ENCODE results near the gene NCLN. TPM values are rescaled to one million over a fixed set of nuclear protein-coding genes. Genes with fewer than 3 reads are reported as not detected.
"Not testable (repeated sequence)": the region's sequence is repeated elsewhere in the genome, so short reads cannot be mapped to it uniquely, and the experiment has no call there.

Gene NCLN
- total and polyA plus RNA-seq, 2 donors = 14.5 to 62.6 TPM

- no peak overlapping the region for H3K4me3 ChIP-seq (ENCODE audit: low read length in 2 of 2)
- H3K36me3 ChIP-seq (ENCODE audit: control insufficient read depth in 2 of 2, insufficient read depth in 2 of 2, low read length in 1 of 2) = peaks cover 61 to 69% of the 10 kb centered on the region in 2 donors
- DNase-seq (ENCODE audit: low read depth in 6 of 9, low spot score in 9 of 9) = peak in 1 of 9 donors; percentile 32
- no peak overlapping the region for H3K27ac ChIP-seq (ENCODE audit: low read depth in 1 of 2, low read length in 1 of 2)
- WGBS = 93% methylated on average over 38 of the region's 38 CpGs
- H3K9me3 ChIP-seq (ENCODE audit: control insufficient read depth in 2 of 2, insufficient read depth in 1 of 2, low read length in 1 of 2) = peaks cover 3 to 18% of the 10 kb centered on the region in 2 donors
- peaks cover 0 to 7% of the 10 kb centered on the region in 2 donors for H3K4me1 ChIP-seq (ENCODE audit: control insufficient read depth in 2 of 2, insufficient read depth in 2 of 2, low read length in 2 of 2)
- no peaks in the 10 kb centered on the region for H3K27me3 ChIP-seq (ENCODE audit: control insufficient read depth in 2 of 2, insufficient read depth in 1 of 2, low read length in 1 of 2)
Observed at GRCh38 chr19:3162418-3163229, 23.1 kb upstream of the NCLN start.

- no peak overlapping the region for H3K4me3 ChIP-seq (ENCODE audit: low read length in 2 of 2)
- H3K27ac ChIP-seq (ENCODE audit: low read depth in 1 of 2, low read length in 1 of 2) = no peak overlapping the region
- H3K4me1 ChIP-seq (ENCODE audit: control insufficient read depth in 2 of 2, insufficient read depth in 2 of 2, low read length in 2 of 2) = peaks cover 0 to 7% of the 10 kb centered on the region in 2 donors
Observed at GRCh38 chr19:3163230-3163886, 22.4 kb upstream of the NCLN start.

GRCh38 chr19:3163943-3164342, 21.8 kb upstream of the NCLN start:
- Histone ChIP-seq H3K9me3 (ENCODE audit: control insufficient read depth in 2 of 2, insufficient read depth in 1 of 2, low read length in 1 of 2) (peaks cover 3 to 18% of the 10 kb centered on the region in 2 donors), H3K27me3 (ENCODE audit: control insufficient read depth in 2 of 2, insufficient read depth in 1 of 2, low read length in 1 of 2) (no peaks in the 10 kb centered on the region), H3K36me3 (ENCODE audit: control insufficient read depth in 2 of 2, insufficient read depth in 2 of 2, low read length in 1 of 2) (peaks cover 56 to 61% of the 10 kb centered on the region in 2 donors), H3K4me3 (ENCODE audit: low read length in 2 of 2) (no peak overlapping the region), H3K4me1 (ENCODE audit: control insufficient read depth in 2 of 2, insufficient read depth in 2 of 2, low read length in 2 of 2) (peaks cover 0 to 7% of the 10 kb centered on the region in 2 donors), H3K27ac (ENCODE audit: low read depth in 1 of 2, low read length in 1 of 2) (no peak overlapping the region)
- no peak for DNase-seq (ENCODE audit: low read depth in 6 of 9, low spot score in 9 of 9)
- 96% methylated on average over 7 of the region's 7 CpGs for WGBS

More at GRCh38 chr19:3163230-3163886, 22.4 kb upstream of the NCLN start:
- peak in 4 of 9 donors; percentile 61 to 80 (median 69) for DNase-seq (ENCODE audit: low read depth in 6 of 9, low spot score in 9 of 9)
- 74% methylated on average over 27 of the region's 27 CpGs for WGBS
- Histone ChIP-seq H3K9me3 (ENCODE audit: control insufficient read depth in 2 of 2, insufficient read depth in 1 of 2, low read length in 1 of 2) (peaks cover 3 to 18% of the 10 kb centered on the region in 2 donors), H3K27me3 (ENCODE audit: control insufficient read depth in 2 of 2, insufficient read depth in 1 of 2, low read length in 1 of 2) (no peaks in the 10 kb centered on the region), H3K36me3 (ENCODE audit: control insufficient read depth in 2 of 2, insufficient read depth in 2 of 2, low read length in 1 of 2) (peaks cover 56 to 66% of the 10 kb centered on the region in 2 donors)

- Histone ChIP-seq H3K27me3 (ENCODE audit: control insufficient read depth in 2 of 2, insufficient read depth in 1 of 2, low read length in 1 of 2) (no peaks in the 10 kb centered on the region), H3K4me1 (ENCODE audit: control insufficient read depth in 2 of 2, insufficient read depth in 2 of 2, low read length in 2 of 2) (peaks cover 0 to 7% of the 10 kb centered on the region in 2 donors), H3K9me3 (ENCODE audit: control insufficient read depth in 2 of 2, insufficient read depth in 1 of 2, low read length in 1 of 2) (peaks cover 0 to 9% of the 10 kb centered on the region in 2 donors), H3K36me3 (ENCODE audit: control insufficient read depth in 2 of 2, insufficient read depth in 2 of 2, low read length in 1 of 2) (peaks cover 29% of the 10 kb centered on the region in 2 donors), H3K27ac (ENCODE audit: low read depth in 1 of 2, low read length in 1 of 2) (no peak overlapping the region), H3K4me3 (ENCODE audit: low read length in 2 of 2) (no peak overlapping the region)
- DNase-seq (ENCODE audit: low read depth in 6 of 9, low spot score in 9 of 9) = no peak
- 90% methylated on average over 13 of the region's 13 CpGs for WGBS
Observed at GRCh38 chr19:3167533-3168272, 18.0 kb upstream of the NCLN start.

DNA sequence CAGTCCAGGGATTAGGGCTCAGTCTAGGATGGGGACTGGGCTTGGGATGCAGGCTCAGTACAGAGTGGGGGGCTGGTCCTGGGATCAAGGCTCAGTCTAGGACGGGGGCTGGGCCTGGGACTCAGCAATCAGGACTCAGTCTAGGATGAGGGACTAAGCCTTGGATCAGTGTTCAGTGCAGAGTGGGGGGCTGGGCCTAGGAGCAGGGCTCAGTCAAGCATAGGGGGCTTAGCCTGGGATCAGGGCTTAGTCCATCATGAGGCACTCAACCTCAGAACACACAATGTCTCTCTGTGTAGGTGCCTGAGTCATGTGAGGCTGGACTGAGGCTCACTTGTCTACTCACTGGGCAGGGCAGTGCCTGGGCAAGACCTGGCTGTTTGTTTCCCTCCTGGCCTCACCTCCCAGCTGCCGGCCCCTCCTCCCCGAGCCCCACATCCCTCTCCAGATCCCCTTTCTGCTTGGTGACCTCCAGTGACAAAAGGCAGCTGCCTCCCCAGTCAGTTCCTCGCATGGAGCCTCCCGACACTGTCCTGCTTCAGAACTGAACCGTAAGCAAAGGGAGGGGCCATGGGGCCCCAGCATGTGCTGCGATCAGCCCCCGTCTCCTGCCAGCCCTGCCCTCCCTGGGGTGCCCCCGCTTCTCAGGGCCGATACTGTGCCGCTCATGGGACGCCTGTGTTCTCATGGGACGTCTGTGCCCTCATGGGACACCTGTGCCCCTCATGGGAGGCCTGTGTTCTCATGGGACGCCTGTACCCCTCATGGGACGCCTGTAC, 13.6 kb upstream of the NCLN start:
- DNase-seq (ENCODE audit: low read depth in 6 of 9, low spot score in 9 of 9) = no peak
- Histone ChIP-seq H3K9me3 (ENCODE audit: control insufficient read depth in 2 of 2, insufficient read depth in 1 of 2, low read length in 1 of 2) (no peaks in the 10 kb centered on the region), H3K4me3 (ENCODE audit: low read length in 2 of 2) (no peak overlapping the region), H3K36me3 (ENCODE audit: control insufficient read depth in 2 of 2, insufficient read depth in 2 of 2, low read length in 1 of 2) (peaks cover 4% of the 10 kb centered on the region in 2 donors), H3K27me3 (ENCODE audit: control insufficient read depth in 2 of 2, insufficient read depth in 1 of 2, low read length in 1 of 2) (no peaks in the 10 kb centered on the region), H3K4me1 (ENCODE audit: control insufficient read depth in 2 of 2, insufficient read depth in 2 of 2, low read length in 2 of 2) (peaks cover 8% of the 10 kb centered on the region in 2 donors), H3K27ac (ENCODE audit: low read depth in 1 of 2, low read length in 1 of 2) (no peak overlapping the region)
- WGBS = 96% methylated on average over 15 of the region's 15 CpGs

DNA sequence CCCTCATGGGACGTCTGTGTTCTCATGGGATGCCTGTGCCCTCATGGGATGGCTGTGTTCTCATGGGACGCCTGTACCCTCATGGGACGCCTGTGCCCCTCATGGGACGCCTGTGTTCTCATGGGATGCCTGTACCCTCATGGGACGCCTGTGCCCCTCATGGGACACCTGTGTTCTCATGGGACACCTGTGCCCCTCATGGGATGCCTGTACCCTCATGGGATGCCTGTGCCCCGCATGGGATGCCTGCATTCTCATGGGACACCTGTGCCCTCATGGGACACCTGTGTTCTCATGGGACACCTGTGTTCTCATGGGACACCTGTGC, 13.1 kb upstream of the NCLN start:
- not testable (repeated sequence) for H3K27me3 ChIP-seq (ENCODE audit: control insufficient read depth in 2 of 2, insufficient read depth in 1 of 2, low read length in 1 of 2); H3K9me3 ChIP-seq (ENCODE audit: control insufficient read depth in 2 of 2, insufficient read depth in 1 of 2, low read length in 1 of 2); H3K36me3 ChIP-seq (ENCODE audit: control insufficient read depth in 2 of 2, insufficient read depth in 2 of 2, low read length in 1 of 2); DNase-seq (ENCODE audit: low read depth in 6 of 9, low spot score in 9 of 9); H3K27ac ChIP-seq (ENCODE audit: low read depth in 1 of 2, low read length in 1 of 2); H3K4me3 ChIP-seq (ENCODE audit: low read length in 2 of 2)
- H3K4me1 ChIP-seq (ENCODE audit: control insufficient read depth in 2 of 2, insufficient read depth in 2 of 2, low read length in 2 of 2) = peaks cover 8 to 13% of the 10 kb centered on the region in 2 donors
- WGBS = 86% methylated on average over 6 of the region's 6 CpGs

GRCh38 chr19:3175781-3176714, 9.7 kb upstream of the NCLN start:
- no peak overlapping the region for H3K4me3 ChIP-seq (ENCODE audit: low read length in 2 of 2)
- 81% methylated on average over 17 of the region's 17 CpGs for WGBS
- H3K27ac ChIP-seq (ENCODE audit: low read depth in 1 of 2, low read length in 1 of 2) = no peak overlapping the region
- no peaks in the 10 kb centered on the region for H3K27me3 ChIP-seq (ENCODE audit: control insufficient read depth in 2 of 2, insufficient read depth in 1 of 2, low read length in 1 of 2)
- peaks cover 13 to 43% of the 10 kb centered on the region in 2 donors for H3K4me1 ChIP-seq (ENCODE audit: control insufficient read depth in 2 of 2, insufficient read depth in 2 of 2, low read length in 2 of 2)
- no peaks in the 10 kb centered on the region for H3K9me3 ChIP-seq (ENCODE audit: control insufficient read depth in 2 of 2, insufficient read depth in 1 of 2, low read length in 1 of 2)
- peaks cover 0 to 4% of the 10 kb centered on the region in 2 donors for H3K36me3 ChIP-seq (ENCODE audit: control insufficient read depth in 2 of 2, insufficient read depth in 2 of 2, low read length in 1 of 2)
- DNase-seq (ENCODE audit: low read depth in 6 of 9, low spot score in 9 of 9) = no peak

Measured in thymus (tissue), 11 donors.